ENCODE results near the gene PPP1R13B.
"Not testable (repeated sequence)": the region's sequence is repeated elsewhere in the genome, so short reads cannot be mapped to it uniquely, and the experiment has no call there.

PPP1R13B gene

GRCh38 chr14:103695296-103696069, 151.9 kb downstream of the PPP1R13B start:
- DNase-seq, result no peak

GRCh38 chr14:103694572-103695026, 152.8 kb downstream of the PPP1R13B start:
- no peak for DNase-seq

GRCh38 chr14:103693515-103693914, 153.9 kb downstream of the PPP1R13B start:
- DNase-seq, result no peak

- no peak for DNase-seq
Observed at GRCh38 chr14:103692871-103693270, 154.5 kb downstream of the PPP1R13B start.

GRCh38 chr14:103692159-103692558, 155.2 kb downstream of the PPP1R13B start:
- no peak for DNase-seq

- DNase-seq, result not testable (repeated sequence)
Observed at GRCh38 chr14:103691655-103692054, 155.7 kb downstream of the PPP1R13B start.

GRCh38 chr14:103690332-103690731, 157.0 kb downstream of the PPP1R13B start:
- DNase-seq, result no peak

- no peak for DNase-seq
Observed at GRCh38 chr14:103688906-103689902, 158.2 kb downstream of the PPP1R13B start.

GRCh38 chr14:103688441-103688840, 158.9 kb downstream of the PPP1R13B start:
- no peak for DNase-seq

- no peak for DNase-seq
Observed at GRCh38 chr14:103687712-103688111, 159.7 kb downstream of the PPP1R13B start.

- DNase-seq, result no peak
Observed at GRCh38 chr14:103686831-103687485, 160.4 kb downstream of the PPP1R13B start.

GRCh38 chr14:103685276-103686211, 161.8 kb downstream of the PPP1R13B start:
- no peak for DNase-seq

GRCh38 chr14:103684871-103685270, 162.5 kb downstream of the PPP1R13B start:
- DNase-seq, result no peak

- DNase-seq, result no peak
Observed at GRCh38 chr14:103684471-103684870, 162.9 kb downstream of the PPP1R13B start.

Data from activated gamma-delta T cell treated with Interleukin-2 at 50 U/mL for 16 hours (primary cell).